GM21576 (cell line): ENCODE data around the gene DRG1.
A peak's percentile ranks its signal among the peaks of the same experiment; 100 is the strongest.
"Not testable (repeated sequence)": the region's sequence is repeated elsewhere in the genome, so short reads cannot be mapped to it uniquely, and the experiment has no call there.

Source experiments
- ATAC-seq: cut with Tn5 transposase; IDR thresholded peaks from one replicate; pipeline ENCODE4 v1.9.1; 2021; ENCODE audit warnings: mild to moderate bottlenecking, moderate library complexity; ENCODE audit not compliant: unreplicated experiment

Gene DRG1

GRCh38 chr22:31399211-31400022 lies at the start of gene DRG1:
TSS of gene DRG1 (plus strand) at chr22:31399604. CDS start at chr22:31399684, 80 bp downstream.
- ATAC-seq: peak; percentile 92

GRCh38 chr22:31349960-31350359 lies 49.4 kb upstream of the DRG1 start:
- no peak for ATAC-seq

- ATAC-seq: no peak
These were observed 49.0 kb upstream of the DRG1 start for GRCh38 chr22:31350410-31350863.

GRCh38 chr22:31354515-31354914 lies 44.9 kb upstream of the DRG1 start:
- no peak for ATAC-seq

GRCh38 chr22:31360029-31360428 lies 39.4 kb upstream of the DRG1 start:
- no peak for ATAC-seq

- no peak for ATAC-seq
These were observed 37.7 kb upstream of the DRG1 start for GRCh38 chr22:31361743-31362142.

GRCh38 chr22:31363885-31364465 lies 35.4 kb upstream of the DRG1 start:
- ATAC-seq: no peak

- ATAC-seq: no peak
These were observed 32.0 kb upstream of the DRG1 start for GRCh38 chr22:31367426-31367825.

GRCh38 chr22:31377612-31378011 lies 21.8 kb upstream of the DRG1 start:
- no peak for ATAC-seq

- no peak for ATAC-seq
These were observed 21.3 kb upstream of the DRG1 start for GRCh38 chr22:31378123-31378522.

GRCh38 chr22:31378651-31379050 lies 20.8 kb upstream of the DRG1 start:
- not testable (repeated sequence) for ATAC-seq

- ATAC-seq: no peak
These were observed 5.5 kb upstream of the DRG1 start for GRCh38 chr22:31393893-31394292.

GRCh38 chr22:31394326-31394725 lies 5.1 kb upstream of the DRG1 start:
- ATAC-seq: no peak

- ATAC-seq: no peak
These were observed 1.2 kb upstream of the DRG1 start for GRCh38 chr22:31398231-31398630.

- ATAC-seq: no peak
These were observed 606 bp downstream of the DRG1 start for GRCh38 chr22:31400023-31400397.

- not testable (repeated sequence) for ATAC-seq
These were observed 2.9 kb downstream of the DRG1 start for GRCh38 chr22:31402350-31402749.

GRCh38 chr22:31425331-31426050 lies 26.1 kb downstream of the DRG1 start:
- no peak for ATAC-seq

- ATAC-seq: no peak
These were observed 32.5 kb downstream of the DRG1 start for GRCh38 chr22:31431950-31432349.

GRCh38 chr22:31436132-31436531 lies 36.7 kb downstream of the DRG1 start:
- no peak for ATAC-seq

- ATAC-seq: no peak
These were observed 40.4 kb downstream of the DRG1 start for GRCh38 chr22:31439808-31440207.

- ATAC-seq: no peak
These were observed 41.3 kb downstream of the DRG1 start for GRCh38 chr22:31440681-31441080.

GRCh38 chr22:31441652-31442051 lies 42.2 kb downstream of the DRG1 start:
- ATAC-seq: no peak
